Spleen (tissue), 7 donors: ENCODE measurements around the gene ZNF70.

Experiments used
- CTCF ChIP-seq, 11 experiments: fragments of 200-600 bp in 7 of 11; fragments of 450-650 bp in 4 of 11; sonication (generic) in 4 of 11; IDR thresholded peaks in 8 of 11; conservative IDR thresholded peaks in 3 of 11; 1 replicate in 7 of 11; 2 replicates in 4 of 11; pipeline versions ENCODE4 v1.4.0 to v1.8.0; 2016 to 2021; ENCODE audit warnings: antibody characterized with exemption in 11 of 11, inconsistent platforms in 4 of 11, mild to moderate bottlenecking in 1 of 11
- POLR2A ChIP-seq, 3 donors: fragments of 450-650 bp; IDR thresholded peaks; one replicate each; pipeline ENCODE4 v1.5.1; 2017; ENCODE audit warnings: antibody characterized with exemption in 3 of 3, mild to moderate bottlenecking in 1 of 3
- POLR2AphosphoS5 ChIP-seq, 3 donors: sonication (generic); formaldehyde crosslinking; IDR thresholded peaks; one replicate each; pipeline ENCODE4 v1.5.1; 2017; ENCODE audit warnings: antibody characterized with exemption in 3 of 3
- donor health status: DM: no; HTN: no; CAD: no; lungs with moderate emphysema.
- donor health status: DM: no; HTN: no; CAD: no.
- donor health status: DM: no; HTN: no; CAD: no.

GRCh38 chr22:23769321-23769965, 18.5 kb upstream of the ZNF70 start:
- TF ChIP-seq CTCF (IDR thresholded peaks at IDR 0.05 in 8 of 11, conservative IDR thresholded peaks at IDR 0.05 in 3 of 11) (peak in 1 of 11 experiments; percentile 9), POLR2A (IDR thresholded peaks at IDR 0.05) (no peak), POLR2AphosphoS5 (IDR thresholded peaks at IDR 0.05) (no peak)
